Fibroblast of lung (primary cell): ENCODE results near the gene TMEM256.

Source experiments
- EZH2 ChIP-seq: IDR thresholded peaks from 2 replicates; pipeline ENCODE4 v1.5.1; 2012; ENCODE audit warnings: low read length, control low read depth, mild to moderate bottlenecking; ENCODE audit errors: missing control alignments
- TF ChIP-seq, protein P1 (sequence below), 2 donors: IDR thresholded peaks in 1 of 2; conservative IDR thresholded peaks in 1 of 2; 1 replicate in 1 of 2; 2 replicates in 1 of 2; pipeline ENCODE4 v1.5.1; 2011 to 2012; ENCODE audit warnings: low read length in 2 of 2, control low read depth in 1 of 2, inconsistent platforms in 1 of 2, low read depth in 1 of 2, mild to moderate bottlenecking in 1 of 2

DNA sequence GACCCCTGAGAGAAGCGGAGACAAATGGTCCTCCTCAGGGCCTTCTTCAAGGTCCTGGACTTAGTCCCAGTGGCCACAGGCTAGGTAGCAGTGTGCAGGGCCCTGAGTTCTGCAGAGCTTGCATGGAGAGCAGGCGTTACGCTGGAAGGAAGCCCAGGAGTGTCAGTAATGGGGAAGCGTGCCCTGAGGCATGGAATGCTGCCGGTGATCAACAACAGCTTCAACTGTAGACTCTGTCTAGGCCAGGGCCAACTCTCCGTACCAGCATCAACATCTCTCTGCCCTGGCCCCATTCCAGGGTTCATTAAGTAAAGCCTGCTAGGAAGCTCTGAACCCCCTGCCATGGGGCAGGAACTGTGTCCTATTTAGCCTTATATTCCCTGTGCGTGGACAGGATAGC, 23.6 kb downstream of the TMEM256 start:
- TF ChIP-seq, protein P1, sequence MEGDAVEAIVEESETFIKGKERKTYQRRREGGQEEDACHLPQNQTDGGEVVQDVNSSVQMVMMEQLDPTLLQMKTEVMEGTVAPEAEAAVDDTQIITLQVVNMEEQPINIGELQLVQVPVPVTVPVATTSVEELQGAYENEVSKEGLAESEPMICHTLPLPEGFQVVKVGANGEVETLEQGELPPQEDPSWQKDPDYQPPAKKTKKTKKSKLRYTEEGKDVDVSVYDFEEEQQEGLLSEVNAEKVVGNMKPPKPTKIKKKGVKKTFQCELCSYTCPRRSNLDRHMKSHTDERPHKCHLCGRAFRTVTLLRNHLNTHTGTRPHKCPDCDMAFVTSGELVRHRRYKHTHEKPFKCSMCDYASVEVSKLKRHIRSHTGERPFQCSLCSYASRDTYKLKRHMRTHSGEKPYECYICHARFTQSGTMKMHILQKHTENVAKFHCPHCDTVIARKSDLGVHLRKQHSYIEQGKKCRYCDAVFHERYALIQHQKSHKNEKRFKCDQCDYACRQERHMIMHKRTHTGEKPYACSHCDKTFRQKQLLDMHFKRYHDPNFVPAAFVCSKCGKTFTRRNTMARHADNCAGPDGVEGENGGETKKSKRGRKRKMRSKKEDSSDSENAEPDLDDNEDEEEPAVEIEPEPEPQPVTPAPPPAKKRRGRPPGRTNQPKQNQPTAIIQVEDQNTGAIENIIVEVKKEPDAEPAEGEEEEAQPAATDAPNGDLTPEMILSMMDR (conservative IDR thresholded peaks at IDR 0.05 in 1 of 2, IDR thresholded peaks at IDR 0.05 in 1 of 2; ENCODE audit: low read depth in 1 of 2, low read length in 2 of 2) = no peak
- TF ChIP-seq EZH2 = no peak
